HG02763 (cell line): ENCODE measurements around the gene GLIPR1L1.
"Not testable (repeated sequence)": the region's sequence is repeated elsewhere in the genome, so short reads cannot be mapped to it uniquely, and the experiment has no call there.

Source experiments
- ATAC-seq: cut with Tn5 transposase; IDR thresholded peaks from one replicate; pipeline ENCODE4 v1.9.1; 2021; ENCODE audit warnings: mild to moderate bottlenecking, moderate library complexity; ENCODE audit not compliant: unreplicated experiment

Gene GLIPR1L1, protein sequence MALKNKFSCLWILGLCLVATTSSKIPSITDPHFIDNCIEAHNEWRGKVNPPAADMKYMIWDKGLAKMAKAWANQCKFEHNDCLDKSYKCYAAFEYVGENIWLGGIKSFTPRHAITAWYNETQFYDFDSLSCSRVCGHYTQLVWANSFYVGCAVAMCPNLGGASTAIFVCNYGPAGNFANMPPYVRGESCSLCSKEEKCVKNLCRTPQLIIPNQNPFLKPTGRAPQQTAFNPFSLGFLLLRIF

DNA sequence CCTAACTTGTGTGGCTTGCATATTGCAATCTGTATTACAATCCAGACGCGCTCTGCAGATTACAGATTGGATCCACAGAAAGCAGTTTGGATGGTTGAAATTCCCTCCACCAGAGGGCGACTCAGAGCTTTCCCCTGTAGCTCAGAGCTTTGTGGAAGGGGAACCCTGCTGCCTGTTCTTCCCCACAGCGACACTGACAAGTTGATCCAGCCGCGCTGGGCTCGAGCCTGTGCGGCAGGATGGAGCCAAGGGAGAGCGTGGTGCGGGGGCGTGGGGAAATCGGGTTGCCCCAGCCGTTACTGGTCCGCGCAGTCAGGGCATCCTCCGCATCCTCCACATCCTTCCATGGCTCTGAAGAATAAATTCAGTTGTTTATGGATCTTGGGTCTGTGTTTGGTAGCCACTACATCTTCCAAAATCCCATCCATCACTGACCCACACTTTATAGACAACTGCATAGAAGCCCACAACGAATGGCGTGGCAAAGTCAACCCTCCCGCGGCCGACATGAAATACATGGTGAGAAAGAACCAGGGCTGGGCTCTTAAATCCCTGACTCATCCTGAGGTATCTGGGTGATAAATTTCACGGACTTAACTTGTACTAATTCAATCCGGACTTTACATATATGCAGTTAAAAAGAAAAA is at the start of gene GLIPR1L1:
Gene GLIPR1L1 (plus strand): TSS at position 287 of the 647 bp plus-strand sequence. CDS start 59 bp downstream, at position 346.
- peak; percentile 60 for ATAC-seq

DNA sequence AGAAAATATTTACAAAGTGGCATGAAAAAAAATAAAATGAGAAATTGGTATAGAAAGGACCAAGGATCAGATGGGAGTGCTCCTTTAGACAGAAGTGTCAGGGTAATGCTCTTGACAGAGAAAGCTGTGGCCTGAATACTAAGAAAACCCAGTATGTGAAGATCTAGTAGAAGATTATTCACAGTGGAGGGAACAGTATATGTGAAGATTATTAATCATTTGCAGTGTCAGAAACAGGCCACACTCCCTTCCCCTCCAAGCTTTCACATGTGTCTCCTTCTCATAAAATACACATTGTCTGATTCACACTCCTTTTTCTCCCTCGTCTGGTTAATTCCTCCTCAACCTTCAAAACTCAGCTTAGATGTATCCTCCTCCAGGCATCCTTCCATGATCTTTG is 45.6 kb upstream of the GLIPR1L1 start:
- ATAC-seq: no peak

DNA sequence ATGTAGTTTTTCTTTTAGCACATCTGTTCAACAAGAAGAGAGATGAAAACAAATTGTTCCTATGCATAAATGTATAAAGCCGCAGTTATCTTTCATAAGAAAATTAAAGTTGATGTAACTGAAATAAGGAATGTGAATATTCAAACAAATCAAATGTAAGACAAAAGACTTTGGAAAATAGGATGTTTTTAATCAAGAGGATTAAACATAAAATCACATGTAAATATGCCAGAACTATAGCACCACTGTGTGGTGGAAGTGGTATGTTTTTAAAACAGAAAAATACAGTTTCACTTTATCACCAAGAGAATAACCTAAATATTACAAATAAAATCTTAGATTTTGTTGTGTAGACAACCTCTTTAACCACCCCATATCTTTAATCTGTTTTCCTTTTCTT is 44.7 kb upstream of the GLIPR1L1 start:
- no peak for ATAC-seq

DNA sequence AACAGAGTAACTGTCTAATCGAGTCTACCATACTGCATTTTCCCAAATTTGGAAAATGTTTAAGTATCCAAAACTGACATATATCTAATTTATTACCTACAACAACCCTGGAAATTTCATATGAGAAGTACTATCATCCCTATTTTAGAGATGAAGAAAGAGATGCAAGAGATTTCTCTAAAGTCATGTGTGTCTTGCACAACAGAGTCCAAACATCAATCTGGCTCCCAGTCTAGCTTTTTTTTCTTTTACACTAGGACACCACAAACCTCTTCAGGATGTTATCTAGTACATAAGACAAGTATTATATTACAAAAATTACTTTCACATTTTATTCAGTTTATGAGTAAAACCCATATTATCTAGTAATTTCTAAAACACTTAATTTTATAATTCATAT is 43.5 kb upstream of the GLIPR1L1 start:
- ATAC-seq: no peak

DNA sequence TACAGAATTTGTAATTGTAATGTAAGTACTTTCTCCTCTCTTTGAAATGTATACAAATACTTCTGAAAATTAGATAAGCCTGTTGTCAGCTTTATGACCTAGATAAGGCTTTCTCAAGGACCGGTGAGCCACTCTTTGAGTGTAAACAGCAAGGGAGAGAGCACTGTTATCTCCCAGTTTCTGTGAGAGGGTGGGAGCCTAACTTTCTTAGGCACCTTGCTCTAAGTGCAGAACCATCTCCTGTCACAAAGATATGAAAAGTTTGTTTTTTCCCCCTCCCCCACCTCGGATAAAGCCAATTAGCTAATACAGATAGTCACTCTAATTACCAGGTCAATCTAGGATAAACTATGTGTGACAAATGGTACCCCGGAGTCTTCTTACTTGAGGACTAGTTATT is 40.1 kb upstream of the GLIPR1L1 start:
- ATAC-seq: no peak

DNA sequence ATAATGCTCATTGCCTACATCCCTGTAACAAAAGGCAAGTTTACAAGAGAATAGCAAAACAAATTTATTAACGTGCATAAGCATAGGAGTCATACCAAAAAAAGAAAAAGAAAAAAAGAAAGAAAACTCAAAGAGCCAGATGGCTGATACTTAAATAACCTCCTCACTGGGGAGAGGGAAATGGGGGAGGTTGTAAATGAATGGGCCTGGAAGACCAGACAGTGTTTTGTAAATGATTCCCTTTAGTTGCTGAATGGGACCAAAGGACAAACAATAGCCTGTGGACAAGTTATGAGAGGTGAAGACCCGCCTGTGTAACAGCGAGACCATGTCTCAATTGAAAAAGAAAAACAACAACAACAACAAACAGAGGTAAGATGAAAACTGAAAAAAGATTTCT is 39.7 kb upstream of the GLIPR1L1 start:
- no peak for ATAC-seq

DNA sequence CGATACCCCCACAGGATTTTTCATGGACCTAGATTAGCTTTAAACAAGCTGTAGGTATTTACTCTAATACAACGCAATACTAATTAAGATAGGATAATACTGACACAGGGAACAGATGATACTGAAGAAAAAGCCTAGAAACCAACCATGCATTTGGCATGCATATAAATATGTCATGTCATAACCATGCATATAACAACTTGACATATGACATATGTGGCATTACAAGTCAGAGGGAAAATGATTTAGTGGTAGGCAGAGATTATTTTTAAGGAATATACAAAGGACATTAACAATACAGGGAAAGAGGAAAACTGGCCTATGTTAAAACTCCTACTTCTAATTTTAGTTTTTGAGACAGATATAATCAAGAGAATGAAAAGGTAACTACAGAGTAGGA is 32.2 kb upstream of the GLIPR1L1 start:
- no peak for ATAC-seq

DNA sequence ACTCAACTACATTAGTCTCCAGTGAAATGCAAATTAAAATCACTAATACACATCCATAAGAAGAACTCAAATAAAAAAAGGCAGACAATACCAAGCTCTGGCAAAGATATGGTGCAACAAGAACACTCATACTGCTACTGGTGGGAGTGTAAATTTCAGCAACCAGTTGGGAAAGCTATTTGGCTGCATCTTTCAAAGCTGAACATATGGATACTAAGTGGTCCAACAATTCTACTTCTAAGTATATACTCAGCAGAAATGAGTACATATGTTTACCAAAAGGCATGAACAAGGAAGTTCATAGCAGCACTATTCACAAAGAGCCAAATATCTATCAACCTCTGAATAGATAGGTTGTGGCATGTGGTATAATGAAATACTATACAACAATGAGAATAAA is 31.7 kb upstream of the GLIPR1L1 start:
- ATAC-seq: no peak

DNA sequence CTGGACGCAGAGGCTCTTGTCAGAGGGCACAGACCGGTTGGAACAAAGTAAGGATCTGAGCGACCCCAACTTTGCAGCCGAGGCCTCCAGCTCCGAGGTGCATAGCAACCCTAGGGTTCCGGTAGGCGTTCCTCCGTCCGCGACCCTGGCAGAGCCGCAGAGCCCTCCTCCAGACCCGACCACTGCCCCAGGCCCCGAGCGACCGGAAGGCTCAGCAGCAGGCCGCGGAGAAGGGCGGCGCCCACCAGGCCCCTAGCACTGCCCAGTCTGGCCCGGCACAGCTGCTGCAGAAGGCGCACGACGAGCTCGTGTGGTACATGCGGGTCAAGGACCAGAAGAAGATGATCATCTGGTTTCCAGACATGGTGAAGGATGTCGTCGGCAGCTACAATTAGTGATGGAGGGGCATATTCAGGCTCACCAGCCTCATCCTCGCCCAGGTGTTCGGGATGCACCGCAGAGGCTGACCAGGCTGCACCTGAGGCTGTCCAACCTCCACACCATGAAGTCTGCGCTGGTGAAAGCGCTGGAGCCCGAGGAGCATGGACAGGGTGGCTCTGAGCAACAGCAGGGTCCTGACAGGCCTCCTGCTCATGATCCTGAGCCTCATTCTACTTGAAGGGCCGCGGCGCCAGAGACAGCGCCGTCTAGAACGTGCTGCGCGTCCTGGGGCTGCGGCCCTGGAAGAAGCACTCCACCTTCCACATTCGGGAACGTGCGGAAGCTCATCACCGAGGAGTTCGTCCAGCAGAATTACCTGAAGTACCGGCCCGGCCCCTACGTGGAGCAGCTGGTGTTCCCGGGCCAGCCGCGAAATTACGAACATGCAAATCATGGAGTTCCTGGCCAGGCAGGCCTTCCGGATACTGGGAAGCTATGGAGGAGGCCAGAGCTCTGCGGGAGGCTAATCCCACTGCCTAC is 28.8 kb upstream of the GLIPR1L1 start:
- no peak for ATAC-seq

DNA sequence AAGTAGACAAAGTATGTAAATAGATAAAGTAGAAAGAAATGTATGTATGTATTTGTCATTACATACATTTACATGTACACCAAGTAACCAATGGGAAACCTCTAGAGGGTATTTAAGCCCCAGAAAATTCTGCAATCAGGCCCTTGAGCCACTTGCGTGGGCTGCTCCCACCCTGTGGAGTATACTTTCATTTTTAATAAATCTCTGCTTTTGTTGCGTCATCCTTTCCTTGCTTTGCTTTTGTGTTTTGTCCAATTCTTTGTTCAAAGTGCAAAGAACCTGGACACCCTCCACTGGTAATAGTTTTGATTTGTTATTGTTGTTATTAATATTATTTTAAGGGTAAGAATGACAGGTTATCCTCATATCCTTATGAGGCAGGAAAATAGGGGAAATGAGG is 26.2 kb upstream of the GLIPR1L1 start:
- ATAC-seq: no peak

DNA sequence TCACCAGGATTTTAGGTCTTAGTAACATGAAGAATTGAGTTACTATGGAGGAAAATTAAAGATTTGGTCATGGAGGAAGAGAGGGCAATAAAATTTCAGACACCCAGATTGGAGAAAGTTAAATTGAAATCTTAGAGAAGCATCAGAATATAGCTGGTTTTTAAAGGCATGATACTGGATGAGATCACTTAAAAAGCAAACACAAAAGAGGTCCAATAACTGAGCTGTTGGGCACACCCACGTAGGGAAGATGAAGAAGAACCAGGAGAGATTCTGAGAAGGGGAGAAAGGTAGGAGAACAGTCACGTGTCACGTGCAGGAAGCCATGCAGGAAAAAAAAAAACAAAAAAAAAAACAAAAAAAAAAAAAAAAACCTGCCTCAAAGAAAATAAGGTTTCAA is 23.1 kb upstream of the GLIPR1L1 start:
- no peak for ATAC-seq

DNA sequence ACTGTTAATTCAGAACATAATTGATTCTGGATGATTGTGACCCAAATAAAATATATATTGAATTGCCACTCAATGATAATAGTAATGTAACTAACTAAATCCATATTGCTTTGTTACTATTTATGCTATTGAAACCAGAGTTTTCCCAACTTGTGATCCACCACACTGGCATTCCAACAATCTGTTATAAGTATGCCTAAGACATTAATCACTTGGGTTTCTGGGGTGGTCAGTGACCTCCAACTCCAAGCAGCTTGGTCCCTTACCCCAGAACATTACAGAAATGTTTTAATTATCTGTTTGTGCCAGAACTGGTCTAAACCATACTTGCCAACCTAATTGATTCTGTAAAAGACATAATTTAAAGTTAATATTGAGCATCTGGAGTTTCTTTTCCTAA is 19.0 kb upstream of the GLIPR1L1 start:
- ATAC-seq: no peak

DNA sequence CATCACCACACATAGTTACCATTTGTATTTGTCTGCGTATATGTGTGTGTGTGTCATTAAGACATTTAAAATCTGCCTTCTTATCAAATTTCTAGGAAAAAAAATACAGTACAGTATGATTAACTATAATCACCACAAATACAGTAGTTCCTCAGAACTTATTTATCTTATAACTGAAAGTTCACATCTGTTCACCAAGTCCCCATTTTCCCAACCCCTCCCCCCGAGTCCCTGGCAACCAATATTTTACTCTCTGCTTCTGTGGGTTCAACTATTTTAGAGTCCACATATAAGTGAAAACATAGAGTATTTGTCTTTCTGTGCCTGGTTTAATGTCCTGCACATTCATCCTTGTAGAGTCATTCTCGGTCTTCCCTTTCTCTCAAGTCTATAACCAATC is 16.7 kb upstream of the GLIPR1L1 start:
- no peak for ATAC-seq

DNA sequence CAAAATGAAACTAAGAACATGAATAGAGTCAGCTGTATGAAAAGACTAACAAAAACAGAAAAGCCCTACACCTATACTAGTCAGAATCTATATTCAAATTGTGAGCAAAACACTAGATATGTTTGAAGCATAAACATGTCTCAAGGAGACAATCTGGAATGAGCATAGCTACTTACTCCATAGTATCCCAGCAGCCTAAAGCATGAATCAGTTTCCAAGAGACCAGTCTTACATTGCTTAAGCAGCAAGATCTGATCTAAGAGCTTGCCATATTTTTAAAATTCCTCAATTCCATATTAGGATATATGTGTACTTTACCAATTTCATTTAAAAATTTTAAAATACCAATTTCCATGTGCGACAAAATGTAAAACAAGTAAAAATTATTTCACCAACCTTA is 12.0 kb upstream of the GLIPR1L1 start:
- ATAC-seq: no peak

DNA sequence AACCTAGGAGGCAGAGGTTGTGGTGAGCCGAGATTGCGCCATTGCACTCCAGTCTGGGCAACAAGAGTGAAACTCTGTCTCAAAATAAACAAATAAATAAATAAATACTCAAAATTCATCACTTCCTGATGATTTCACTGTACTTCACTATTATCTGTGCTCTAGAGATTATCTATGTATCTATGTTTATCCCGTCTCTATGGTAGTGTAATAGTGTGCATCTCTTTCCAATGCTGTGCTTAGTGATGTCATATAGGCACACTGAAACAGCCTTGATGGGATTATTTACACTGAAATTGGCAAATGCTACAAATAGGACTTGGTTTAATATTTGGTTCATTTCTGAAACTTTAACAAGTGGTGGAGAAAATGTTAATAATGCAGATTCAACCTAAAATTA is 10.8 kb upstream of the GLIPR1L1 start:
- ATAC-seq: no peak

DNA sequence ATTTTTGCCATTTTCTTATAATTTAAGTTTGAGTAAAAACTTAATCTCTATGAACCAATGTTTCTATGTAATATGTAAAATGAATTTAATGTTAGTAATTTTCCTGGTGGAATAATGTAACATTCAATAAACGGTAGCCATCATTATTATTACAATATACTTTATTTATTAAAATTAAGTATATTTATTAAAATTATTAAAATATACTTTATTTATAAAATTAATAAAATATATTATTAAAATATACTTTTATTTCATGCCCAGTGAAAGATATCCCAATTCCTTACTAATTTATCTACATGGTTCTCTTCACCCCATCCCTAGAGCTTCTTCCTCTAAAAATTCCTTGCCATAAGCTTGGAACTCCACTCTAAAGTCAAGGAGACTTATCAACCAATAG is 6.8 kb upstream of the GLIPR1L1 start:
- ATAC-seq: no peak

DNA sequence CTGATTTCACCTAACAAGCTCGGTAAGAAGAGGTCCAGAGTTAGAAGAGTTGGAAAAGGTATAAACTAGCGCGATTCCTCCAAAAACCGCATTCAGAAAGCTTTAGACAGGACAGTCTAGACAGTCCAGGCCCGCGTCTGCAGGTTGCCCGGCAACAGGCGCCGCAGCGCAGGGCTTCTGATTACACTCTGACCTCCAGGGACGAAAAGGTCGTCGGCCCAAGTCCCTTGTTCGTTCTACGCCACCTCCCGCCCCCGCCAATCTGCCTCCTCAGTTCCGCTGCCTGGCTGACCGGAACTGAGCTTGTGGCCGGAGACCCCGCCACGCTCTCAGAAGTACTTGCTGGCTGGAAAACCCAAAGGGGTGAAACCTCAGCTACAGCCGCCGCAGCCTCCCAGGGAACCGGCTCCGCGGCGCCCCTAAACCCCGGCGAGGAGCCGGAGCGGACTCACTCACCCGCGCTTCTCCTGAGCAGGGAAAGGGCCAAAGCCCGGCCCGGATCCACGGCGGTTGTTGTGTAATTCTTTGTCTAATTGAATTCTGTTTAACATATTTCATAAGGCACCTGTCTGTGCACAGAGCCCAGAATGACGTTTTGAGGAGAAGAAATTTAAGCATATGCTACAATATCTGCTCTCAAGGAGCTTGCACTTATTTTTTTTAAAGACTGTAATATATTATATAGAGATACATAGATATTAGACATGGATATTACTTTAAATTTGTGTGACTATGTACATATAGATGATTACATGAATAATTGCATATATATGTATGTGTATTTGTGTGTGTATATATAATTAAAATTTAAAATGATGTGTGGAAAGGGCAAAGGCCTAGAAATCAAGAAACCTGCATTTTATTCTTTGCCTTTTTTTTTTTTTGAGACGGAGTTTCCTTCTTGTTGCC is 4.3 kb upstream of the GLIPR1L1 start, which contains the start of gene CAPS2:
Gene CAPS2 (minus strand): TSS at position 407 of the 909 bp plus-strand sequence. CDS start 3,826 bp downstream, outside the sequence.
- peak; percentile 85 for ATAC-seq

DNA sequence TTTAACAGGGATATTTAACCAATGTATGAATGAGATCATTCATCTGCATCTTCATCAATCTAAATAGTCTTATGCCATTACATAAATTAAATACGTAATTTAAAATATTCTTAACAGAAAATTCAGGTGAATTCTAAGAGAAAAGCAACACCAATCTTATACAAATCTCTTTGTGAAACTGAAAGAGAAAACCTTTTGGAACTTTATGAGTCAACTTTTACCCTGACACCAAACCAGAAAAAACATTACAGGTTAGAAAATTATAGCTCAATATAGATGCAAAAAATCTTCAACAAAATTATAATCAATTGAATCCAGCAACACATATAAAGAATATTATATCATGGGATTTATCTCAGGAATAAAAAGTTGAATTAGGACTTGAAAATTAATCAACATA is 3.4 kb downstream of the GLIPR1L1 start:
- ATAC-seq: peak; percentile 45

DNA sequence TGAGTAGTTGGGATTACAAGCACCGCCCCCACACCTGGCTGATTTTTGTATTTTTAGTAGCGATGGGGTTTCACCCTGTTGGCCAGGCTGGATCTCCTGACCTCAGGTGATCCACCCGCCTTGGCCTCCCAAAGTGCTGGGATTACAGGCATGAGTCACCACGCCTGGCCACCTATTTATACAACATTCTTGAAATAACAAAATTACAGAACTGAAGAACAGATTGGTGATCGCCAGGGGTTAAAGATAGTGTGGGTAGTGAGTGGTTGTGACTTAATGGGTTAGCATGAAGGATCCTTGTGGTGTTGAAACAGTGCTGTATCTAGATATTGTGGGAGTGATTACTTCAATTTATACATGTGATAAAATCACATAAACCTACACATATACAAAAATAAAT is 7.4 kb downstream of the GLIPR1L1 start:
- no peak for ATAC-seq

DNA sequence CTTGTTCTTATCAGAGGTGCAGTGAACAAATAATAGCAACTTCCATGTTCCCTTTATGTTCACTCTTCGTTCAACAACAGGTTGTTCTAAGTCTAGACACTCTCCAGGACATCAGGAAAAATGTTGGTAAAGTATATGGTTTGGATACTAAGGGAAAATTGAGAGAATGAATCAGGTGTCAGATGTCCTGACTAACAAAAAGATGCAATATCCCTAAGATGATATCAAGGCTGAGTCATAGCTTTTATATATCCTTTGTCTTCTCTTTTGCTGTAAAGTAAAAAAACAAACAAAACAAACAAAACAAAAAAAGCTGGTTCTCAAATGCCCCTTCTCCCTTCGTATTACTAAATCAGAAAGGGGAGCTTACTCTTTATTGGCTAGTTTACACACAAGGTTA is 11.1 kb downstream of the GLIPR1L1 start:
- ATAC-seq: no peak

DNA sequence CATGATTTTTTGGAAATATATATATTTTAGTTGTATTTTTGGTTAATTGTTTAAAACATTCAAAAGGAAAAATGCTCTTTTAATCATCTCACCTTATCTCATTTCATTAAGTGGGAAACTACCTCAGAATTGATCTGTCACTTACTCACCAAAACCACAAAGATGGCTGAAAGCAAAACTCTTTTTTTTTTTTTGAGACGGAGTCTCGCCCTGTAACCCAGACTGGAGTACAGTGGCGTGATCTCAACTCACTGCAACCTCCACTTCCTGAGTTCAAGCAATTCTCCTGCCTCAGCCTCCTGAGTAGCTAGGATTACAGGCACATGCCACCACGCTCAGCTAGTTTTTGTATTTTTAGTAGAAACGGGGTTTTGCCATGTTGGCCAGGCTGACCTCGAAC is 11.7 kb downstream of the GLIPR1L1 start:
- not testable (repeated sequence) for ATAC-seq
